Activated CD4-positive, alpha-beta memory T cell treated with anti-CD3 and anti-CD28 coated beads, Interleukin-2, amount 10 ng/mL, durations not matched to agents 7 days and 5 days (primary cell): ENCODE data around the gene SIGLEC5. TPM values are rescaled to one million over a fixed set of nuclear protein-coding genes. Genes with fewer than 3 reads are reported as not detected.
A peak's percentile ranks its signal among the peaks of the same experiment; 100 is the strongest.

Source experiments
- CTCF ChIA-PET: fragments of 350-600 bp; sonication (Branson Sonifier 250); formaldehyde crosslinking; loops from one replicate; lab custom pipeline; 2021; ENCODE audit warnings: antibody characterized with exemption, inconsistent platforms; lab: Charles Lee
- POLR2A ChIA-PET: fragments of 350-600 bp; sonication (Branson Sonifier 250); formaldehyde crosslinking; loops from one replicate; lab custom pipeline; 2021; ENCODE audit warnings: antibody characterized with exemption; lab: Charles Lee
- DNase-seq: peaks from one replicate; pipeline ENCODE4 v3.0.0-alpha.2; 2020
- H3K27ac Mint-ChIP-seq: one replicate; pipeline ENCODE4 v1.8.0; 2021; ENCODE audit warnings: mild to moderate bottlenecking, mixed read lengths
- H3K27me3 Mint-ChIP-seq: one replicate; pipeline ENCODE4 v1.8.0; 2021; ENCODE audit warnings: mixed read lengths
- H3K36me3 Mint-ChIP-seq: one replicate; pipeline ENCODE4 v1.8.0; 2021; ENCODE audit warnings: low read depth, mixed read lengths
- H3K4me1 Mint-ChIP-seq: one replicate; pipeline ENCODE4 v1.8.0; 2021; ENCODE audit warnings: mixed read lengths
- H3K4me3 Mint-ChIP-seq: one replicate; pipeline ENCODE4 v1.8.0; 2021; ENCODE audit warnings: mild to moderate bottlenecking, mixed read lengths
- H3K9me3 Mint-ChIP-seq: one replicate; pipeline ENCODE4 v1.8.0; 2021; ENCODE audit warnings: mixed read lengths
- total RNA-seq, 2 experiments: library from RNA; stranded (reverse); gene quantifications; one replicate each; pipeline ENCODE4 v1.2.3, GENCODE V29; 2021

SIGLEC5 gene
- total RNA-seq, 2 experiments from 2014 or later = not detected

DNA sequence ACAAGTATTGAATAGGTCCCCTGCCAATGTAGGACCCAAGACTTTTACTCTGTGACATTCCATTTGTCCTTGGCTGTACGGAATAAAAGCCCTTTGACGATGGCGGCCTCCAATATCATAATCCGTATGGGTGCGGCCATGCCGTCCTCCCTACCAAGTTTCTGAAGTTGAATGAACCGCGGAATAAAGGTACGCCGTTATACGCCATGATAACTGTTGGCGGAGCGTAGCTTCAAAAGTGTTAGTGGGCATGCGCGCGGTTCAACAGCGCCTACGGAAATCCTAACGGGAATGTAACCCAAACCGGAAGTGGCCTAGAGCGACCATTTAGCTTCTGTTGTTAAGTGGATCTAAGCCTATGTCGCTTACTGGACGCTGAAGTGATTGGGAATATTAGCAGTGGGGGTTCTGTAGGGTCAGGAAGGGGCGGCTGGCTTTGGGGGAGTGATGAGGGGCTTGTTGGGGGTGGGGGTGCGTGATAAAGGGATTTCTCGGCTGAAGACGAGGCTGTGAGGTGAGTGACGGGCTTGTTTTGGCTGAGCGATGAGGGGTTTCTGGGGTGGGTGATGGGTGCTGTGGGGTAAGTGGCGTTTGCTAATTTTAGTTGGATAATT lies 59.1 kb downstream of the SIGLEC5 start, which contains the start of gene ZNF175:
ZNF175 (plus strand) TSS at position 322 of the 614 bp plus-strand sequence. CDS start 2,047 bp downstream, outside the sequence.
- Mint-ChIP-seq H3K4me3 (peak within 1 kb of the TSS; percentile 93), H3K9me3 (no peaks in the 10 kb centered on the region), H3K27me3 (peaks cover 15% of the 10 kb centered on the region), H3K4me1 (peaks cover 22% of the 10 kb centered on the region), H3K36me3 (peaks cover 36% of the 10 kb centered on the region), H3K27ac (peak within 1 kb of the TSS; percentile 33)
- POLR2A ChIA-PET = interaction anchor here (0.7 kb wide), 1 partner anchor 125 kb away, joined by 3 read pairs; no protein-coding TSS in a partner anchor
- CTCF ChIA-PET = no interaction called here
- peak; percentile 81 for DNase-seq

- H3K36me3 Mint-ChIP-seq = peaks cover 24% of the 10 kb centered on the region
- no peaks in the 10 kb centered on the region for H3K9me3 Mint-ChIP-seq
Measured at GRCh38 chr19:51568456-51568855, 61.7 kb downstream of the SIGLEC5 start.

GRCh38 chr19:51567583-51567982 lies 62.6 kb downstream of the SIGLEC5 start:
- ChIA-PET POLR2A (no interaction called here), CTCF (no interaction called here)
- Mint-ChIP-seq H3K4me3 (no peak overlapping the region), H3K27ac (no peak overlapping the region), H3K9me3 (no peaks in the 10 kb centered on the region), H3K36me3 (peaks cover 18% of the 10 kb centered on the region), H3K4me1 (peaks cover 22% of the 10 kb centered on the region), H3K27me3 (peaks cover 26% of the 10 kb centered on the region)
- no peak for DNase-seq

More at GRCh38 chr19:51568456-51568855, 61.7 kb downstream of the SIGLEC5 start:
- Mint-ChIP-seq H3K27me3 (peaks cover 26% of the 10 kb centered on the region), H3K4me3 (no peak overlapping the region), H3K27ac (no peak overlapping the region), H3K4me1 (peaks cover 22% of the 10 kb centered on the region)
- no peak for DNase-seq
- CTCF ChIA-PET = no interaction called here
- POLR2A ChIA-PET = no interaction called here

- peaks cover 12% of the 10 kb centered on the region for H3K4me1 Mint-ChIP-seq
- no peak for DNase-seq
- H3K27ac Mint-ChIP-seq = no peak overlapping the region
- H3K4me3 Mint-ChIP-seq = no peak overlapping the region
- ChIA-PET CTCF (no interaction called here), POLR2A (interaction anchor here (0.6 kb wide), 1 partner anchor 28 kb away, joined by 3 read pairs; no protein-coding TSS in a partner anchor)
- H3K9me3 Mint-ChIP-seq = no peaks in the 10 kb centered on the region
- peaks cover 26% of the 10 kb centered on the region for H3K27me3 Mint-ChIP-seq
- peaks cover 9% of the 10 kb centered on the region for H3K36me3 Mint-ChIP-seq
Measured at GRCh38 chr19:51566489-51567100, 63.6 kb downstream of the SIGLEC5 start.

- Mint-ChIP-seq H3K36me3 (peaks cover 4% of the 10 kb centered on the region), H3K9me3 (no peaks in the 10 kb centered on the region), H3K27me3 (peaks cover 32% of the 10 kb centered on the region), H3K27ac (no peak overlapping the region), H3K4me1 (peaks cover 4% of the 10 kb centered on the region), H3K4me3 (no peak overlapping the region)
- CTCF ChIA-PET = interaction anchor here (0.6 kb wide), 1 partner anchor 1626 kb away, joined by 3 read pairs; no protein-coding TSS in a partner anchor
- POLR2A ChIA-PET = no interaction called here
- DNase-seq = no peak
Measured at GRCh38 chr19:51565583-51565982, 64.6 kb downstream of the SIGLEC5 start.

GRCh38 chr19:51564791-51565190 lies 65.4 kb downstream of the SIGLEC5 start:
- Mint-ChIP-seq H3K4me1 (no peaks in the 10 kb centered on the region), H3K27ac (no peak overlapping the region), H3K4me3 (no peak overlapping the region), H3K27me3 (peaks cover 32% of the 10 kb centered on the region), H3K9me3 (no peaks in the 10 kb centered on the region), H3K36me3 (peaks cover 4% of the 10 kb centered on the region)
- no peak for DNase-seq
- ChIA-PET CTCF (no interaction called here), POLR2A (no interaction called here)

Other genes with a start within 250 kb of the SIGLEC5 start
- not detected for gene LIM2, start 242.4 kb downstream of the SIGLEC5 start, total RNA-seq
- not detected for gene C19orf84, start 239.8 kb downstream of the SIGLEC5 start, total RNA-seq
- gene SIGLEC10, start 212.8 kb downstream of the SIGLEC5 start, total RNA-seq = under 1 TPM; 0.45 to 0.88 TPM
- gene SIGLEC8, start 171.9 kb downstream of the SIGLEC5 start, total RNA-seq = not detected
- not detected for gene CEACAM18, start 151.9 kb downstream of the SIGLEC5 start, total RNA-seq
- under 1 TPM; 0.35 to 0.43 TPM for gene SIGLEC12, start 128.6 kb downstream of the SIGLEC5 start, total RNA-seq
- gene SIGLEC6, start 98.7 kb downstream of the SIGLEC5 start, total RNA-seq = under 1 TPM; 0.15 to 0.48 TPM
- gene ZNF175, start 59.1 kb downstream of the SIGLEC5 start, total RNA-seq = 1 to 10 TPM; 5.5 to 7.1 TPM
- gene SIGLEC14, start 16.4 kb upstream of the SIGLEC5 start, total RNA-seq = not detected
- 1 to 10 TPM; 5.2 to 6.6 TPM for gene SPACA6, start 62.9 kb upstream of the SIGLEC5 start, total RNA-seq
- not detected for gene HAS1, start 93.6 kb upstream of the SIGLEC5 start, total RNA-seq
- not detected for gene FPR1, start 121.5 kb upstream of the SIGLEC5 start, total RNA-seq
- not detected for gene FPR2, start 130.8 kb upstream of the SIGLEC5 start, total RNA-seq
- not detected for gene FPR3, start 164.8 kb upstream of the SIGLEC5 start, total RNA-seq